ENCODE measurements around the gene PML.

Gene PML

DNA sequence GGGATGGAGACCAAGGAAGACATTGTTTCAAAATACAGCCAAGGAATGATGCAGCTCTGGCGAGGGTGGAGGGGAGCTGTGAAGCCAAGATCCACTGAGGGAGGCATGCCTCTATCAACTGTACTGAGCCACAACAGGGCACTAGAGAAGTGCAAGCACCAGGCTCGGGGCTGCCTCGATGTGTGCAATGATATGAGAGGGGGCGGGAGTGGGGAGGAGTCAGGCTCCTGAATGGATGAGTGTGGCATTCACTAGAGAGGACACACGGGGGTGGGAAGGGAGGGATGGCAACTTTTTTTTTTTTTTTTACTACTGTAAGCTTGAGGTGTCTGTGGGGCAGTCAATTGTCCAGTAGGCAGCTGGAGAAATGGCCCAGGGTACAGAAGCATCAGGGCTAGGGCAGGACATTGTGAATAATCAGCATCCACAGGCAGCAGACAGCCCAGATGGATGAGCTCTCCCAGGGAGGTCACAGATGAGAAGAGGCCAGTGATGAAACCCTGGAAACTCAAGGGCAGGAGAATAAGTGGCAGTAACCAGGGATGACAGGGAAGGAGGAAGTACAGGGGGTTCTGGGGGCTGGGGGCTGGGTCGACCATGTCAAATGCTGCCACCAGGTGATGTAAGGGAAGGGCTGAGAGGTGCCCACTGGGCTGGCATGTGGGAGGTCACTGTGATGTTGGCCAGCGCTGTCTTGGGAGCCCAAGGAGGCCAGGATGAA lies 8.3 kb upstream of the PML start:
- DNase-seq = no peak

DNA sequence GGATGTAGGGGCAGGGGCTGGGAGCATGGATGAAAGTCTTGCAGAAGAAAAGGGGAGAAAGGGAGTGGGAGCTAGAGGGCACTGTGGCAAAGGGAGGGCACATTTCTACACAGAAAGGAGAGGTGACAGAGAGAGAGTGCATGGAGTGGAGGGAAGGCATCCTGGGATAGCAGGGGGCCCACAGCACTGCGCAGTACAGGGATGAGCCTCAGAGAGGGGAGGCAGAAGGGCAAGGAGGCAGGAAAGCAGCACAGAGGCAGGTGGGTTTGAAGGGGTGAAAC lies 7.8 kb upstream of the PML start:
- no peak for DNase-seq

DNA sequence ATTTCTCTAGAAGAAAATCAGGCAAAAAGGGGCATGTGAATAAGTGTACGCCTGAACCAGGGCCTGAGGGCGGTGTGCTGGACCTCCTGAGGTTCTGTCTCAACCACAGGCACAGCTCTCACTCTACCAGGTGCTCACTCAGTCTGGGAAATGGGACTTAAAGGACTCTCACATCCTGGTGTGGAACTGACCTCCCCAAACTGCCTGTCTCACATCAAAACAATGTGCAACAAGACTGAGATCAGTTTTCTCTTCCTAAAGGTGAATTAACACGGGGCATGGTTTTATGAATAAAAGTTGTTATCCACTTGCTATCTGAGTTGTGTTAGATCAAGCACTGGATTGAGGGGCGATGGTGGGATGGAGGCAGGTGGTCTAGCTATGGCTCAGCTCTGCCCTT lies 7.3 kb upstream of the PML start:
- DNase-seq = no peak

DNA sequence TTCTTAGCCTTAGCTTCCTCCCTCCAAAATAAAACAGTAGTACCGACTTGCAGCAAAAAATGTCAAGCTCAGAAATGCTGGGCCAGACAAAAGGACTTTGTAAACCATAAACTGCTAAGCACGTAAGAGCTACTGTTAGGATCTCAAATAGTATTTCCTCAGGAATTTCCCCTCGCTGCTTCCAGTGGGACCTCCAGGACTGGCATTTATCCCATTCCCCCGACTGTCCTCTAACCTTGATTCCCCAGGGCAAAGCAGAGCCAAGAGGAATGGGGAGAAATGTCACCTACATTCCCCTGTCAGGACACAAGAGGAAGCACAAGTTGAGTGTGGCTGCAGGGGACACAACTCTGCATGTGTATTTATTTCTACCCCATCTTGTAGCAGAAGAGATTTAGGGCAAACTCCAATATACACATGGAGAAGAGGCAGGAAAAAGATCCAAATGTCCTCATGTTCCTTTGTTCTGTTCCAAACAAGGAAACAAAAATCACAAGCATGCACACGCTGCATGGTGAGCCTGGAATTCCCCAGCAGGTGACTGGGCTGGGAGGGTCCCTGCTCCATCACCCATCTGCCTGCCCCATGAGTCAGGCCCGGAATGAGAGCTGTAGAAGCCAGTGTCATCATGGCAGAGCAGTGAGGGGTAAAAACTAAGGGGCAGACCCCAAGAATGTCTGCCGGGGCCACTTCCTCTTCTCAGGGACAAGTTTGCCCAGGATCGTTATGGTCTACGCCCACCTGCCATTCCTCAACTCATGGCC lies 6.7 kb upstream of the PML start:
- no peak for DNase-seq

DNA sequence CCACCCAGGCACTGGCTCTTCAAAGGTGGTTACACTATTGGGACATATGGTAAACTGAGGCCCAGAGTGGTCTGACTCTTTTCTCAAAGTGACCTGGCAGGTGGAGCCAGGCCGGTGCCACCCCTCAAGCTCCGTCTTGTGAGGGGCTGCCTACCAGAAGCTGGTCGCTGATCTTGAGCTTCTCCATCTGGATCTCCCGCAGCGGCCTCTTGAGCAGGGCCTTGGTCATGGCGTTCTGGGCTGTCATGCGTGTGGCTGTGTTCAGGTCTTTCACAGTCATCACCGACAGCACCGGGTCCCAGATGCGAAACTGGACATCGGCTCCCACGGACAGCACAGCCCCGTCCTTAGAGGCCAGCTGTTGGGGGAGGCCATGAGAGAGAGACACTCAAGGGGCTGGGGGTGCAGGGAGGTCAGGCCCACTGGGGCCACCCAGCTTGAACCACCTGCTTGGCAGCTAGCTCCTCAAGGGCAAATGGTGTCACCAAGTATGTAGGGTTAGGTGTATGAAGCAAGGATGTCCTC lies 6.0 kb upstream of the PML start:
- no peak for DNase-seq

DNA sequence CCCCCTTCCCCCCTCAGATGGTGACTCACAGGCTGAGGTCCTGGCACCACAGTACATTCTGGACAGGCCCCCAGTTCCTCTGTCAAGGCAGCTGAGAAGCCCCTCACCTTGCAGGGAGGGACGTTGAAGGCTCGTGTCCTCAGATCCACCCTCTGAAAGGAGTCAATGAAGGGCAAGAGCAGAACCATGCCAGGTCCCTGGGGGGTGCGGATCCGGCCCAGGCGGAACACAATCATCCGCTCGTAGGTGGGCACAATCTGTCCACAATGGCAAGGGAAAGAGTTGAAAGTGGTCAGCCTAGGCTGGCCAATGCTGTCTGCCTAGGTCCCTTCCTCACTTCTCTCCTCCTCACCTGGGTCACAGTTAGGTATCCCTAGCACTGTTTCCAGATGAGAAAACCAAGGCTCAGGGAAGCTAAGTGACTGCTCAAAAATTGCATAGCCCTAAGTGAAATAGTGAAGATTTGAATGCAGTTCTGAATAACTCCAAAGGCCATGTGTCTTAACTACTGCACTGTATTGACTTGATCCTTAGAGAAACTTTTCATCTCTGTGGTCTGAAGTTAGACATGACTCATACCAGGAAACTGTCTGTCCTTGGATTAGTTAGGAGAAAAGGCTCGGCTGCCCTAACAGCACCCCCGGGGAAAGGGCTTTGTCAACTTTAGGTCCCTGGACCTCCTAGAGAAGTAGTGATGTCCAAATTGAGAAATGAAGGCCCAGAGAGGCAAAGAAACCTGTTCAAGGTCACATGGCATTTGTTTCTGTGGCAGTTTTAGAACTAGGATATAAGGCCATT lies 5.3 kb upstream of the PML start:
- no peak for DNase-seq

DNA sequence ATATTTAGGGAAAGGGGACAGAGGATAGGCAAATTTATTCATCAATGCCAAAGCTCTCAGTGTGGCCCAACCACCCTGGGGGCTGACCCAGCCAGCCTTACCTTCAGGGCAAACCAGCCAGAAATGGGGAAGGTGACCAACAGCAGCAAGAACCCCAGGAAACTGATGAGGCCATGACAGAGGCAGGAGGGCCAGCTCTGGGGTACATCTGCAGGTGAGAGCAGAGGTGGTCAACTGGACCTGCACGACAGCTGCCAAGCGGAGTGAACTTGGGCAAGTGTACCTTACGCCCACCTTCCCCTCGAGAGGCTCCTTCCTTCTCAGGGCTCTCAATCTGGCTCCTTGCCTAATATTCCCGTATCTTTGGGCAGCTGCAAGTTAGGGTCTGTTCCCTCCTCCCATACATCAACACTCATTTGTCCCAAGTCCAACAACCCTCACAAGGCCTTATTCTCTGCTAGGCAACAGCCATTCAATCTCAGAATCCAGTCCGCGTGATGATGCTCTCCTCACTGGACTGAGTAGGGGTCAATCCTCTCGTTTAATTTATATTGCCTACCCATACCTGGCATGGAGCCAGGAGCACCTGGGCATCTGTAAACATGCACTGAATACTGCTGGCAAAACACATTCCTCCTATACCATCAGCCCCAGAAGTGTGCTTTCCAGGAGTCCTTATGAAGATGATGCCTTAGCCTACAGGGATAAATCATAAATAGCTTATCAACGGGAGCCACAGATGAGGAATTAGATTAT lies 4.1 kb upstream of the PML start:
- no peak for DNase-seq

DNA sequence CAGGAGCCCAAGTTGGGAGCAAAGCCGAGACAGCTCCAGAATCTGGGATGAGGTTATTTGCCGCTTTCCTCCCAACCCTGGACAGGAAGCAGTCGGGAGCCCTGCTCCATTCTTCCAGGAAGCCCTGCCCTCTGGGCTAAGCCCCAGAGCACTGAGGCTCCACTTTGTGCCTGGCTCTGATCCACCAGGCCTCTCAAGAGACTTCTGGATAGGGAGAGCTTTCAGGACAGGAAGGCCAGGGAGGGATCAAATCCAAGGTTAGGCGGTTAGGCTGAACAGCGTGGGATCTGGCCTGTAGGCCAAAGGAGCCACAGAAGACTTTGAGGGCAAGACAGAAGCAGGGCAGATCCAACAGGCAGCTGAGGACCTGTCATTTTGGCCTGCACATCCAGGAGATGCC lies 3.3 kb upstream of the PML start:
- no peak for DNase-seq

DNA sequence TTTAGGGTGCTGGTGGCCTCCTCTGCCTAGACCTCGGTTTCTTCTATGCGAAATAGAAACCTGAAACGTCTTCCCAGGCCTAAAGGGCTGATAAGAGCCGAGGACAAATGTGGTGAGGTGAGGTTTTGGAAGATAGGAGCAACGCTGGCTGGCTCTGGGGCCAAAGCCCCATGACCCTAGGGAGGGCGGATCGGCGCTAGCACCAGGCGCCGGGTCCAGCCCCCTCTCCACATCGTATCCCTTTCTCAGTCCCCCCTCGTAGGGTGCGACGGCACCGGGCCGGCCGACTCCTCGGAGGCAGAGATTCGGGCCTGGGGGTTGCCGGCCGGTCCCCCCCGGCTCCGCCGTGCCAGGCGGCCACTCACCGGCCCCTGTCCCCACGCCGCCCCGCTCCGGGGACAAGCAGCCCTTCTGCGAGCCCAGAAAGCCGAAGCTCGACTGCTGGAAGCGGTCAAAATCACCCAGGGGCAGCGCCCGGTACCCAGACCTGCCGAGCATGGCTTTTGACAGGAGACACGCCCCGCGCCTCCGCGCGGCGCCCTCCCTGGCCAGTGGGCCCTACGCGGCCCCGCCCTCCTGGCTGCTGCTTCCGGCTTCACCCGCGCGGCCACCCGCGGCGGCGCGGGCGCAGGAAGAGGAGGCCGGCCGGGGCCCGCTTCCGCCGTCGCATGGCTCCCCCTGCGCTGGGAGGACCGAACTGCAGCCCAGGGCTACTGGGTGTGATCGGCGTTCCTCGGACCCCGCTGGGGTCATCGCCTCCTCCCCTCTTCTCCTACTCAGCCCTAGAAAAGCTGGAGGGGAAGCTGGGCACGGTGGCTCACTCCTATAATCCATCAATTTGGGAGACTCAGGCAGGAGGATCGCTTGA lies 2.6 kb upstream of the PML start, which contains the start of gene STOML1:
TSS of gene STOML1 (minus strand) at position 570 of the 868 bp plus-strand sequence. CDS start at position 498, 72 bp downstream.
- peak; percentile 93 for DNase-seq

DNA sequence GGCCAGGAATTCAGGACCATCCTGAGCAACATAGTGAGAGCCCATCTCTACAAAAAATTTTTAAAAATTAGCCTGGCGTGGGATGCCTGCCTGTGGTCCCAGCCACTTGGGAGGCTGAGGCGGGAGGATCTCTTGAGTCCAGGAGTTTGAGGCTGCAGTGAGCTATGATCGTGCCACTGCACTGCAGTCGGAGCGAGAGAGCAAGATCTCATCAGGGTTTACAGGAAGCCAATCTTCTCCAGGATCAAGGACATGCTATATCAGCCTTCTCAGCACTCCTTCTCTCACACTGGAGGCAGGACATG lies 2.0 kb upstream of the PML start:
- no peak for DNase-seq

DNA sequence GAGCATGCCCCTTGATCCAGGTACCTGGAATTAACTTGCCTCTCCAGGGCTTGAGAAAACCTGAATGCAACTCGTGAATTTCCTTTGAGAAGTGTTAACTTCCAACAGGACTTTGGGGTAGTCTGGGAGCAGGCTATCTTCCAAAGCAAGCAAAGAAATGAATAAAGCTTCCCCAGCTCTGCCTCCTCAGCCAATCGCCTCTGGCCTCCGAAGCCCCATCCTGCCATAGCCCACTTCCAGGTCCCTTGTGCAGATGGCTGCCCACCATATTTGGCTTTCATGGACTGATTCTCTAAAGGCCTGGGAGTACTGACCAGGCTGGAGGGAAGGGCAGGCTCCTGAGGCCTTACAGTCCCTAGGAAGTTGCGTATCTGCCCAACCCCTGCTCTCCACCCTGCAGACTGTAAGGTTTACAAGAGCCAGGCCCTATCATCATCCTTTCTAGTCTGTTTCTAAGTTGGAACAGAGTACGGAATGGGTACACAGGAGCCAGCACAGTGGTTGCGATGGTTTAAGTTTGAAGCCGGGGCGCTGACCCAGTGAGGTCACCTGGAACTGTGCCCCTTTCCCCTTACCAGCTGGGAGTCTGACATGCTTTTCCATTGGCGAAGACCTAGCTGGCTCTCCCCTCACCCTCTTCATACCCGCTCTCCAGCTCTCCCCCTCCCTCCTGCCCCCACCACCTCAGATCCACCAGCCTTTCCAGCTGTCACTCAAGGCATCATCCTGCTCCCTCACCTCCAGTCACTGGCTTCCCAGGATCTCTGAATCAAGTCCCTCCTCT lies 1.1 kb upstream of the PML start:
- DNase-seq = no peak

DNA sequence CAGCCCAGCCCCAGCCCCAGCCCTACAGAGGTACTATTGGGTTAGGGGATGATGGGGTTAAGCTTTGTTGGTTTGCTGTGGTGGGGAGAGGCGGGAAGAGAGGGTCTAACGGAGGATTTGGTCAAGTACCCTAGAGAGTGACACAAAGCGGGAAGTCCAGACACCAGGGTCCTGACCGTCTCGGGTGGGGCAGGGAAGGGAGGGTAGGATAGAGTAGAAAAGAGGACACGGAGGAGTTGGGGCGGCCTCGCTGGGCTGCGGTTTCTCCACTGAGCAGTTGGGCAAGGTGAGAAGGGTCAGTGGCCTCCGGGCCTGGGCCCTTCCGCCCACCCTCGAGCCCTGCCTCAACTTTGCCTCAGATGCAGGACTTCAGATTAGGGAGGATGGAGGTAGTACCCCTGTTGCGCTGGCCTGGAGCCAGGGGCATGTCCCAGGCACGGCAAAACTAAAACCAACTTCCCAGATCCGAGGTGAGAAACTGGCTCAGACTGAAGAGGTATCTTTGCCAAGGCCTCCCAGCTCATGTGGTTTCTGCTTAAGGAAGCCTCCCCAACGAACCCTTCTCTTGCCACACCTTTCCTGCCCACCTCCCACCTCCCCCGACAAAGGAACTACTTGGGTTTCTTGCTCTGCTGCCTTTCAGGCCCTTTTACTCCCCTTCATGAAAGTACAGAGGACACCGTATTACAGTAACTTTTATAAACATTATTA lies 551 bp downstream of the PML start:
- no peak for DNase-seq

DNA sequence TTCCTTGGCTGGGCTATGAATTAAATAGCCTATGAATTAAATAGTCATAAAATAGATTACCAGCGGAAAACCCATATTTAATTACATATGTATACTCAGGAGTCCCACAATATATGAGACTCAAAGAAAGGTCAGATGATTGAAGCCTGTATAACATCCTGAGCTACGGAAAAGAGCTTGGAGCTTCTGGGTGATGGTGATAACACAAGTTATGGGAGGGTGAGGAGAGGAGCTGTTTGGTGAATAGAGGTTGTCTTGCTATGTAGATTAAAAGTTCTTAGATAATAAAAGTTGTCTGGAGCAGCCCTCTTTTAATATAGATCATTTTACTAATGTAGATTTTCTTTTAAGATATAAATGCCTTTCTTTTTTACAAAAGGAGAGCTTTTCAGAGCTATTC lies 1.8 kb downstream of the PML start:
- no peak for DNase-seq

DNA sequence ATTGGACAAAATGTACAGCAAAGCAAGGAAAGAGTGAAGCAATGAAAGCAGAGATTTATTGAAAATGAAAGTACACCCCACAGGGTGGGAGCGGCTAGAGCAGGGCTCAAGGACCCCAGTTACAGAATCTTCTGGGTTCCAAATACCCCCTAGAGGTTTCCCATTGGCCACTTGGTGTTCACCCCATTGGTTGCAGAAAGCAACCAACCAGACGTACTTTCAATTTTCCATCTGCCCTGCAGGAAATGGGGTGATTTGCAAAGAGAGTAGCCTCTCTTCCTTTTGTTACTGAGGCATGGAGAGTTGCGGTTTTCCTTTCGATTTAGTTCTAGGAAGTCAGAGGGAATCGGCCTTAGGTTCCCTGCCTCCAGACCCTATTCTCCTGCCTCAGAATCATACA lies 2.4 kb downstream of the PML start:
- no peak for DNase-seq

DNA sequence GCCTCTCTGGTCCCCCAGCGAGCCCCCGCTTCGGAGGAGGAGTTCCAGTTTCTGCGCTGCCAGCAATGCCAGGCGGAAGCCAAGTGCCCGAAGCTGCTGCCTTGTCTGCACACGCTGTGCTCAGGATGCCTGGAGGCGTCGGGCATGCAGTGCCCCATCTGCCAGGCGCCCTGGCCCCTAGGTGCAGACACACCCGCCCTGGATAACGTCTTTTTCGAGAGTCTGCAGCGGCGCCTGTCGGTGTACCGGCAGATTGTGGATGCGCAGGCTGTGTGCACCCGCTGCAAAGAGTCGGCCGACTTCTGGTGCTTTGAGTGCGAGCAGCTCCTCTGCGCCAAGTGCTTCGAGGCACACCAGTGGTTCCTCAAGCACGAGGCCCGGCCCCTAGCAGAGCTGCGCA lies 3.5 kb downstream of the PML start:
- DNase-seq = no peak

DNA sequence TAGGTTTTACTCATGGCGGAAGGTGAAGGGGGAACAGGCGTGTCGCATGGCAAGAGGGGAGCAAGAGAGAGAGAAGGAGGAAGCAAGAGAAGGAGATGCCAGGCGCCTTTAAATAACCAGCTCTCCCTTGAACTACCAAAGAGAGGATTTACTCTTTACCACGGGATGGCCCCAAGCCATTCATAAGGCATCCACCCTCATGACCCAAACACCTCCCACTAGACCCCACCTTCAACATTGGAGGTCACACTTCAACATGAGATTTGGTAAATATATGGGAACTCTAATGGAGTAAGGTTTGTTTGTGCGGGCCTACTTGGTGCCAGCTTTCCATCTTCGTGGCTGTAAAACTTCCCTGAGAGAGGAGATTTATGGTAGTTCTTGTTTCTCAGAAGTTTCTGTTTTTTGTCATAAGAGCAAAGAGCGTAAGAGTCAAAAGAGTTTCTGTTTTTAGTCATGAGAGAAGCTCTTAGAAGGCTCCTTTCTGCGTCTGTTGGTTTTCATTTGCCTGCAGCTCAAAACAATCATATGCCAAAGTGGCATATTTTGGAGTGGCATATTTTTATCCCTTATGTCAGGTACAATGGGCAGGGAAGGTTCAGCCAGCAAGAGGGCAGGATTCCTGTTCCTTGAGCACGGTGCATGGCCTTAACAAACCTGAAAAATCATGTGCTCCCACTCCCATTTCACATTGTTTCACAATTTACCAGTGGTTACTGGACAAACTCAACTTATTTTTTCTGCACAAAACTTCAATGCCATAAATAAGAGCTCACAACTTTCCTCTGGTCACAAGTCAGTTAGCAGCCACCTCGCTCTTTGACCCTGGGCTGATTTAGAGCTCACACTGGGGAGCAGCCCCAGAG lies 12.5 kb downstream of the PML start:
- DNase-seq = no peak

DNA sequence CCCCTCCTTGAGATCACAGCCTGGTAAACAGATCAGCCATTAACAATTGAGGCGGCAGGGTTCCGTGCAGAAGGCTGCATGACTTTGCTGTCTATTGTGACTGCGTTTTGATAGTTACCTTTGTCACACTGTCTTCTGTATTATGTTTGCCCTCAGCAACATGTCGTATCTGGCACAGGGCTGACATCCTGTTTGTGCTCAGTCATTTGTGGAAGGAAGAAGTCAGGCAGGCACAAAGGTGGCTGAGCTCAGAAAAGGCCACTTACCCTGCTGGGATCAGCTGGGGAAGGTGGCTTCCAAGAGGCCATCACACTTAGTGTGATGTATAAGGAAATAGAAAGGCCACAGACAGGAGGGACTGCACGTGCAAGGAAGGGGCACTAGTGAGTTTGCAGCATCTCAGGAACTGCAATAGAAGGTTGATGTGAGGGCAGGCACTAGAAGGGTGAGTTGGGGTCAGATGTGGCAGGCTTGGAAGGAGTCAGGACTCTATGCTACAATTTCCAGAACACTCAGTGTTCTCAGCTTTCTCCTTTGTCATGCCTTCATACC lies 13.4 kb downstream of the PML start:
- no peak for DNase-seq

DNA sequence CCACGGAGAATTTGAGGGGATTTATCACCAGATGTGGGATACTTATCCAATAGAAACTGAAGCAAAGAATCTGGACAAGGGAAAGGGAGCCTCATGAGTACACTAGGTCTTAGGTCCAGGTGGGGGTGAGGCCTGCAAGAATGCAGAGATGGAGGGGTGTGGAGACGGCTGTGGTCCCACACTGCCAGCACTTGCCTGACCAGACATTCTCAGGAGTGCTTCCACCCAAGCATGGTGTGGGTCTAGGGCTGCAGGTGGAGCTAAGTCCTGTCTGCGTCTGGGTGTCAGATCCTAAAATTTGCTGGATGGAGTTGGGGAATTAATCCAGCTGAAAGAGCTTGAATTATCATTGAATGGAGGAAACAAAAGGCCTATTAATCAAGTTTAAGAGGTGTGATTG lies 14.4 kb downstream of the PML start:
- DNase-seq = no peak

DNA sequence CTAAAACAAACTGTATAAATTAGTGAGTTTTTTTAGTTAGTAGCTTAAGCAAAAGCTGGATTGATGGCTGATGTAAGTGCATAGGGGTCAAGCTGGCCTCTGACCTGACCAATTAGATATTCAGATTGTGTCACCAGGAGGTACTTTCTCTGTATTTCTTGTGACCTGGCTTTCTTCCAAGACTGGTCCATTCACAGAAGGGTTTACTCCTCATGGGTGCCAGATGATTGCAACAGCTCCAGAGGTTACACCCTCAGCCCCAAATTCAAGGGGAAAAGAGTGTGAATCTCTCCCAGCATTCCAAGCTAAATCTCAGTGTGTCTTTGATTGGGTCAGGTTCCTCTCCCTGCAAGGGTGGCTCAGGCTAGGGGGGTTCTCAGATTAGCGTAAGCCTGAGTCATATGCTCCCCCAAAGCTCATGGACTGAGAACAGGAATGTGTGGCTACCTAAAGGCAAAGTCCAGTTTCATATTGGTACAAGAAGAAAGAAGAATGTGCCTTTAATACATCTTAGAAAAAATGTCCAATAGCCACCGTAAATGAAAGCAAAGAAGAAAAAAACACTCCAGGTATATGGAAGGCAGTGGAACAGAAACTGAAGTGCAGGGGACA lies 16.5 kb downstream of the PML start:
- no peak for DNase-seq
